NCI-H524 treated with DMSO at 0.1 percent for 48 hours (cell line): Measurements from ENCODE around the gene ETHE1.

Source experiments
- DNase-seq: peaks from one replicate; lab custom pipeline; 2025; lab: John Stamatoyannopoulos, UW

Gene ETHE1

GRCh38 chr19:43489310-43489709 lies 37.7 kb downstream of the ETHE1 start:
- DNase-seq, result no peak

- no peak for DNase-seq
These were observed 38.8 kb downstream of the ETHE1 start for GRCh38 chr19:43488179-43488578.

GRCh38 chr19:43486412-43486811 lies 40.6 kb downstream of the ETHE1 start:
- no peak for DNase-seq

- DNase-seq, result no peak
These were observed 41.0 kb downstream of the ETHE1 start for GRCh38 chr19:43485951-43486350.

- DNase-seq, result no peak
These were observed 43.7 kb downstream of the ETHE1 start for GRCh38 chr19:43483281-43483680.

- DNase-seq, result no peak
These were observed 44.8 kb downstream of the ETHE1 start for GRCh38 chr19:43482193-43482592.

GRCh38 chr19:43481701-43482100 lies 45.3 kb downstream of the ETHE1 start:
- DNase-seq, result no peak

- DNase-seq, result no peak
These were observed 46.4 kb downstream of the ETHE1 start for GRCh38 chr19:43480574-43480973.

- DNase-seq, result no peak
These were observed 46.9 kb downstream of the ETHE1 start for GRCh38 chr19:43479961-43480561.

GRCh38 chr19:43479226-43479625 lies 47.8 kb downstream of the ETHE1 start:
- no peak for DNase-seq

GRCh38 chr19:43478323-43478722 lies 48.7 kb downstream of the ETHE1 start:
- no peak for DNase-seq

- DNase-seq, result no peak
These were observed 50.4 kb downstream of the ETHE1 start for GRCh38 chr19:43476606-43477005.

GRCh38 chr19:43474986-43475705 lies 51.9 kb downstream of the ETHE1 start:
- DNase-seq, result no peak

GRCh38 chr19:43474487-43474886 lies 52.5 kb downstream of the ETHE1 start:
- no peak for DNase-seq

- DNase-seq, result no peak
These were observed 55.9 kb downstream of the ETHE1 start for GRCh38 chr19:43471091-43471490.

GRCh38 chr19:43470288-43470687 lies 56.7 kb downstream of the ETHE1 start:
- no peak for DNase-seq

GRCh38 chr19:43469160-43469480 lies 57.9 kb downstream of the ETHE1 start:
- no peak for DNase-seq

- DNase-seq, result no peak
These were observed 58.4 kb downstream of the ETHE1 start for GRCh38 chr19:43468354-43469159.

- DNase-seq, result no peak
These were observed 59.3 kb downstream of the ETHE1 start for GRCh38 chr19:43467730-43468129.

GRCh38 chr19:43467276-43467675 lies 59.7 kb downstream of the ETHE1 start:
- no peak for DNase-seq

- DNase-seq, result no peak
These were observed 60.2 kb downstream of the ETHE1 start for GRCh38 chr19:43466793-43467192.

- DNase-seq, result no peak
These were observed 61.4 kb downstream of the ETHE1 start, which contains the start of gene LYPD3 for GRCh38 chr19:43465468-43466120. LYPD3 (minus strand) TSS chr19:43465608; CDS start chr19:43465571, 37 bp downstream.
